OCI-LY1 (cell line): ENCODE results near the gene CHST11.

Experiments used
- H2AFZ ChIP-seq: fragments of 200-600 bp; sonication (generic), shearing (Covaris generic); 2 replicates; pipeline ENCODE4 v1.6.0; 2014; ENCODE audit warnings: antibody characterized with exemption, mild to moderate bottlenecking, low read length
- H3F3A ChIP-seq: fragments of 200-600 bp; sonication (generic), shearing (Covaris generic); 2 replicates; pipeline ENCODE4 v1.6.0; 2014; ENCODE audit warnings: mild to moderate bottlenecking, antibody characterized with exemption, low read length, moderate library complexity; ENCODE audit not compliant: insufficient read depth
- H3K27ac ChIP-seq: fragments of 200-600 bp; sonication (generic); 2 replicates; pipeline ENCODE4 v1.5.1; 2014; ENCODE audit warnings: low read length, mixed run types, mild to moderate bottlenecking, low read depth; ENCODE audit not compliant: poor library complexity, severe bottlenecking
- H3K27me3 ChIP-seq: fragments of 200-600 bp; sonication (generic); 2 replicates; pipeline ENCODE4 v1.6.0; 2014; ENCODE audit warnings: antibody characterized with exemption, mild to moderate bottlenecking, low read length, moderate library complexity; ENCODE audit not compliant: insufficient read depth
- H3K36me3 ChIP-seq: fragments of 200-600 bp; sonication (generic); 2 replicates; pipeline ENCODE4 v1.6.1; 2014; ENCODE audit warnings: mild to moderate bottlenecking, antibody characterized with exemption, low read length, moderate library complexity, mixed read lengths; ENCODE audit not compliant: insufficient read depth
- H3K4me1 ChIP-seq: fragments of 200-600 bp; sonication (generic); 2 replicates; pipeline ENCODE4 v1.5.1; 2014; ENCODE audit warnings: mild to moderate bottlenecking, low read length, moderate library complexity; ENCODE audit not compliant: insufficient read depth, severe bottlenecking
- H3K4me2 ChIP-seq: fragments of 200-600 bp; sonication (generic), shearing (Covaris generic); 2 replicates; pipeline ENCODE4 v1.6.1; 2014; ENCODE audit warnings: low read length
- H3K4me3 ChIP-seq: fragments of 200-600 bp; sonication (generic); 2 replicates; pipeline ENCODE4 v1.5.1; 2014; ENCODE audit warnings: low read length, low read depth, mild to moderate bottlenecking, mixed read lengths; ENCODE audit not compliant: poor library complexity, severe bottlenecking
- H3K79me2 ChIP-seq: fragments of 200-600 bp; shearing (Covaris generic); 2 replicates; pipeline ENCODE4 v1.6.1; 2016; ENCODE audit warnings: mixed run types, low read length, mixed read lengths; ENCODE audit not compliant: insufficient read depth
- H3K9ac ChIP-seq: fragments of 200-600 bp; sonication (generic), shearing (Covaris generic); 2 replicates; pipeline ENCODE4 v1.6.1; 2014; ENCODE audit warnings: mild to moderate bottlenecking, low read length, mixed read lengths
- H3K9me2 ChIP-seq: fragments of 200-600 bp; sonication (generic), shearing (Covaris generic); 2 replicates; pipeline ENCODE4 v1.6.1; 2014; ENCODE audit warnings: low read depth, mild to moderate bottlenecking, low read length, mixed read lengths
- H3K9me3 ChIP-seq: fragments of 200-600 bp; shearing (Covaris generic); 2 replicates; pipeline ENCODE4 v1.6.1; 2014; ENCODE audit warnings: low read length, mixed read lengths
- H4K20me1 ChIP-seq: fragments of 200-600 bp; sonication (generic), shearing (Covaris generic); 2 replicates; pipeline ENCODE4 v1.6.0; 2016; ENCODE audit warnings: mild to moderate bottlenecking, low read length; ENCODE audit not compliant: insufficient read depth
- CTCF ChIP-seq: fragments of 200-600 bp; sonication (generic), shearing (Covaris generic); IDR thresholded peaks from 2 replicates; pipeline ENCODE4 v1.5.1; 2017; ENCODE audit warnings: mild to moderate bottlenecking, antibody characterized with exemption, low read length, moderate library complexity, mixed read lengths
- EZH2 ChIP-seq: fragments of 200-600 bp; sonication (generic), shearing (Covaris generic); IDR thresholded peaks from 2 replicates; pipeline ENCODE4 v1.8.0; 2017; ENCODE audit warnings: borderline replicate concordance, mixed run types, mild to moderate bottlenecking, antibody characterized with exemption, low read length, moderate library complexity, mixed read lengths

The CHST11 gene

GRCh38 chr12:104506676-104507401, 50.1 kb downstream of the CHST11 start:
- no peaks in the 10 kb centered on the region for H3F3A ChIP-seq
- H3K36me3 ChIP-seq, result no peaks in the 10 kb centered on the region
- H4K20me1 ChIP-seq, result no peaks in the 10 kb centered on the region
- no peak overlapping the region for H2AFZ ChIP-seq
- no peak overlapping the region for H3K4me3 ChIP-seq
- TF ChIP-seq EZH2, result no peak
- no peak overlapping the region for H3K4me2 ChIP-seq
- no peaks in the 10 kb centered on the region for H3K79me2 ChIP-seq
- no peaks in the 10 kb centered on the region for H3K9me2 ChIP-seq
- H3K9ac ChIP-seq, result no peak overlapping the region
- H3K9me3 ChIP-seq, result no peaks in the 10 kb centered on the region
- H3K4me1 ChIP-seq, result peaks cover 47% of the 10 kb centered on the region
- H3K27me3 ChIP-seq, result no peaks in the 10 kb centered on the region
- H3K27ac ChIP-seq, result no peak overlapping the region

- no peak overlapping the region for H3K27ac ChIP-seq
- H3K4me2 ChIP-seq, result no peak overlapping the region; the same call in 1 of the 2 replicates
- no peaks in the 10 kb centered on the region for H3K9me2 ChIP-seq
- H3K9ac ChIP-seq, result no peak overlapping the region
- no peaks in the 10 kb centered on the region for H4K20me1 ChIP-seq
- H3K4me1 ChIP-seq, result peaks cover 47% of the 10 kb centered on the region
- no peaks in the 10 kb centered on the region for H3K9me3 ChIP-seq
- no peaks in the 10 kb centered on the region for H3K79me2 ChIP-seq
- no peak overlapping the region for H2AFZ ChIP-seq
- no peaks in the 10 kb centered on the region for H3F3A ChIP-seq
- no peak overlapping the region for H3K4me3 ChIP-seq
- no peaks in the 10 kb centered on the region for H3K36me3 ChIP-seq
- no peaks in the 10 kb centered on the region for H3K27me3 ChIP-seq
- TF ChIP-seq CTCF, result no peak
- no peak for TF ChIP-seq EZH2
Observed at GRCh38 chr12:104507672-104508071, 50.9 kb downstream of the CHST11 start.

GRCh38 chr12:104508752-104509446, 52.2 kb downstream of the CHST11 start:
- Histone ChIP-seq H3K79me2 (no peaks in the 10 kb centered on the region), H3K27ac (no peak overlapping the region), H3K4me3 (no peak overlapping the region), H3K4me2 (no peak overlapping the region), H3K9ac (no peak overlapping the region), H3K36me3 (no peaks in the 10 kb centered on the region), H3K9me3 (no peaks in the 10 kb centered on the region), H3F3A (no peaks in the 10 kb centered on the region), H3K27me3 (no peaks in the 10 kb centered on the region), H4K20me1 (no peaks in the 10 kb centered on the region), H2AFZ (no peak overlapping the region), H3K9me2 (no peaks in the 10 kb centered on the region), H3K4me1 (peaks cover 40% of the 10 kb centered on the region)
- TF ChIP-seq CTCF, result no peak
- TF ChIP-seq EZH2, result no peak
